H9 (cell line): Measurements from ENCODE around the gene ZDHHC1. TPM values are rescaled to one million over a fixed set of nuclear protein-coding genes. Genes with fewer than 3 reads are reported as not detected.

Experiments
- DNase-seq: peaks from one replicate; pipeline ENCODE4 v3.0.0-alpha.2; 2017
- H2AFZ ChIP-seq: one replicate; pipeline ENCODE4 v1.6.1; 2013; ENCODE audit warnings: mild to moderate bottlenecking, low read length, control low read depth, moderate library complexity
- H2AK5ac ChIP-seq: 2 replicates; pipeline ENCODE4 v1.6.1; 2013; ENCODE audit warnings: low read length, control low read depth, mixed read lengths; ENCODE audit not compliant: insufficient read length
- H2BK120ac ChIP-seq: one replicate; pipeline ENCODE4 v1.6.1; 2013; ENCODE audit warnings: low read depth, mild to moderate bottlenecking, low read length, control low read depth, inconsistent platforms; ENCODE audit not compliant: poor library complexity, severe bottlenecking
- H2BK12ac ChIP-seq: 2 replicates; pipeline ENCODE4 v1.6.1; 2013; ENCODE audit warnings: low read length, control low read depth, mixed read lengths, low read depth; ENCODE audit not compliant: insufficient read length
- H2BK15ac ChIP-seq: 2 replicates; pipeline ENCODE4 v1.6.1; 2013; ENCODE audit warnings: low read depth, low read length, control low read depth
- H2BK20ac ChIP-seq: one replicate; pipeline ENCODE4 v1.6.1; 2013; ENCODE audit warnings: low read depth, mild to moderate bottlenecking, low read length, control low read depth, inconsistent platforms; ENCODE audit not compliant: poor library complexity, severe bottlenecking
- H2BK5ac ChIP-seq: 2 replicates; pipeline ENCODE4 v1.6.1; 2013; ENCODE audit warnings: low read length, control low read depth, mixed read lengths; ENCODE audit not compliant: insufficient read length
- H3K14ac ChIP-seq: 2 replicates; pipeline ENCODE4 v1.6.1; 2013; ENCODE audit warnings: low read length, control low read depth; ENCODE audit not compliant: insufficient read depth
- H3K18ac ChIP-seq: 2 replicates; pipeline ENCODE4 v1.6.1; 2013; ENCODE audit warnings: low read depth, mild to moderate bottlenecking, mixed read lengths, low read length, control low read depth; ENCODE audit not compliant: insufficient read length
- H3K23ac ChIP-seq: 2 replicates; pipeline ENCODE4 v1.6.1; 2013; ENCODE audit warnings: low read length, control low read depth, mixed read lengths, low read depth; ENCODE audit not compliant: insufficient read length
- H3K23me2 ChIP-seq: 2 replicates; pipeline ENCODE4 v1.6.1; 2013; ENCODE audit warnings: low read depth, mild to moderate bottlenecking, mixed read lengths, low read length, control low read depth; ENCODE audit not compliant: insufficient read length, poor library complexity, severe bottlenecking
- H3K27ac ChIP-seq: 2 replicates; pipeline ENCODE4 v1.5.1; 2013; ENCODE audit warnings: low read length, control low read depth, mixed read lengths, low read depth; ENCODE audit not compliant: insufficient read length
- H3K27me3 ChIP-seq: 2 replicates; pipeline ENCODE4 v1.6.1; 2013; ENCODE audit warnings: low read length, control low read depth, inconsistent platforms; ENCODE audit not compliant: insufficient read depth
- H3K4ac ChIP-seq: 2 replicates; pipeline ENCODE4 v1.6.1; 2013; ENCODE audit warnings: low read depth, mild to moderate bottlenecking, control low read depth, inconsistent platforms, low read length, moderate library complexity
- H3K4me1 ChIP-seq: 2 replicates; pipeline ENCODE4 v1.6.1; 2013; ENCODE audit warnings: low read length, control low read depth, inconsistent platforms; ENCODE audit not compliant: insufficient read depth
- H3K4me2 ChIP-seq: 2 replicates; pipeline ENCODE4 v1.6.1; 2013; ENCODE audit warnings: low read length, control low read depth, mixed read lengths; ENCODE audit not compliant: insufficient read length, insufficient read depth
- H3K56ac ChIP-seq: 2 replicates; pipeline ENCODE4 v1.6.1; 2013; ENCODE audit warnings: low read depth, mild to moderate bottlenecking, mixed read lengths, low read length, control low read depth; ENCODE audit not compliant: insufficient read length
- H3K79me1 ChIP-seq: 2 replicates; pipeline ENCODE4 v1.6.1; 2013; ENCODE audit warnings: low read depth, mild to moderate bottlenecking, moderate library complexity, low read length, control low read depth, inconsistent platforms; ENCODE audit not compliant: insufficient read depth, poor library complexity, severe bottlenecking
- H3K79me2 ChIP-seq: 2 replicates; pipeline ENCODE4 v1.6.1; 2013; ENCODE audit warnings: low read length, control low read depth, inconsistent platforms; ENCODE audit not compliant: insufficient read depth
- H3K9ac ChIP-seq: 2 replicates; pipeline ENCODE4 v1.6.1; 2013; ENCODE audit warnings: low read length, control low read depth, mixed read lengths; ENCODE audit not compliant: insufficient read length; ENCODE audit errors: extremely low read depth
- H3K9me3 ChIP-seq: one replicate; pipeline ENCODE4 v1.6.1; 2013; ENCODE audit warnings: low read depth, low read length, inconsistent platforms; ENCODE audit not compliant: control insufficient read depth
- H3T11ph ChIP-seq: one replicate; pipeline ENCODE4 v1.6.1; 2013; ENCODE audit warnings: mild to moderate bottlenecking, low read length, control low read depth, inconsistent platforms
- H4K20me1 ChIP-seq: one replicate; pipeline ENCODE4 v1.6.1; 2013; ENCODE audit not compliant: control insufficient read depth, insufficient read length, insufficient read depth
- H4K5ac ChIP-seq: 2 replicates; pipeline ENCODE4 v1.6.1; 2013; ENCODE audit warnings: low read depth, mild to moderate bottlenecking, mixed read lengths, low read length, control low read depth; ENCODE audit not compliant: insufficient read length
- H4K8ac ChIP-seq: replicated peaks from 2 replicates; pipeline ENCODE4 v1.6.1; 2013; ENCODE audit warnings: low read length, control low read depth, mixed read lengths, low read depth; ENCODE audit not compliant: insufficient read length
- H4K91ac ChIP-seq: 2 replicates; pipeline ENCODE4 v1.6.1; 2013; ENCODE audit warnings: low read depth, mild to moderate bottlenecking, moderate library complexity, mixed read lengths, low read length, control low read depth; ENCODE audit not compliant: insufficient read length
- H3K27ac Mint-ChIP-seq, 3 experiments: 2 replicates in 2 of 3; 3 replicates in 1 of 3; pipeline ENCODE4 v1.8.0; 2020 to 2021; ENCODE audit warnings: mixed read lengths in 3 of 3, mild to moderate bottlenecking in 1 of 3, moderate library complexity in 1 of 3
- H3K27me3 Mint-ChIP-seq: 2 replicates; pipeline ENCODE4 v1.8.0; 2021; ENCODE audit warnings: low read depth, mild to moderate bottlenecking, moderate library complexity, mixed read lengths
- H3K36me3 Mint-ChIP-seq, 3 experiments: 2 replicates in 2 of 3; 3 replicates in 1 of 3; pipeline ENCODE4 v1.8.0; 2020 to 2021; ENCODE audit warnings: low read depth in 3 of 3, mixed read lengths in 3 of 3; ENCODE audit not compliant: insufficient read depth in 1 of 3
- H3K4me1 Mint-ChIP-seq, 2 experiments: 2 replicates each; pipeline ENCODE4 v1.8.0; 2020; ENCODE audit warnings: mixed read lengths in 2 of 2
- H3K4me3 Mint-ChIP-seq, 2 experiments: 2 replicates in 1 of 2; 3 replicates in 1 of 2; pipeline ENCODE4 v1.8.0; 2020 to 2021; ENCODE audit warnings: mild to moderate bottlenecking in 2 of 2, mixed read lengths in 2 of 2, moderate library complexity in 1 of 2
- H3K9me3 Mint-ChIP-seq, 2 experiments: 2 replicates in 1 of 2; 3 replicates in 1 of 2; pipeline ENCODE4 v1.8.0; 2020; ENCODE audit warnings: mild to moderate bottlenecking in 2 of 2, mixed read lengths in 2 of 2, moderate library complexity in 1 of 2
- WGBS: extraction: QIAGEN DNeasy Blood & Tissue Kit; methylation state at CpG from one replicate; pipeline ENCODE4 v1.1.7; 2013; ENCODE audit warnings: missing lambda C conversion rate, low lambda C conversion rate, mixed read lengths; ENCODE audit not compliant: insufficient read length; ENCODE audit errors: extremely low coverage; 5-methylcytosine and 5-hydroxymethylcytosine counted together
- total RNA-seq: library from RNA; stranded (reverse); gene quantifications from 2 replicates; pipeline ENCODE4 v1.2.1, GENCODE V29; 2021
- TF ChIP-seq, protein P1 (sequence below): fragments of 200-600 bp; sonication (generic); conservative IDR thresholded peaks from 3 replicates; pipeline ENCODE4 v1.8.0; 2021; ENCODE audit warnings: antibody characterized with exemption, mild to moderate bottlenecking

ZDHHC1 gene
- total RNA-seq, 1 experiment from 2014 or later: 3.7 TPM

DNA sequence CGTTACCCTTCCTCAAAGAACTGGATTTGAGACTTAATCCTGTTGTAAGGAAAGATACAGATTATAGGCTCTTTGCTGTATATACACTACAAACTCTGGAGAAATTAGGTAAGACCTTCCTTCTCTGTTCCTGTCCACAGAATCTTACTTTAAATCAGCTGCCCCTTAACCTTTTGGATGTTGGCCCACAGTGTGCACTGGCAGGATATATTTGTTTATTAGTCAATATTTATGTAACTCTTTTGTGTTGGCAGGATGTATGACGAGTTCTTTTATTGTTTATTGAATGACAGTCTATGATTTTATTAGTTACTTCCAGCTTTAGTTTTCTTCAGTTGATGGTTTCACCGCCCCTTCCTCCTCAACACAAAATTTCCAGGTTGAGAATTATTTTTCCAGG lies 69.9 kb downstream of the ZDHHC1 start:
- Histone ChIP-seq H3K79me1 (no peaks in the 10 kb centered on the region), H4K91ac (no peak overlapping the region), H3K27me3 (no peaks in the 10 kb centered on the region), H4K8ac (no peak overlapping the region), H3K23me2 (no peaks in the 10 kb centered on the region), H2BK12ac (no peak overlapping the region), H2BK15ac (no peak overlapping the region), H3K4me1 (no peaks in the 10 kb centered on the region), H3K23ac (no peak overlapping the region), H3K56ac (no peak overlapping the region), H3T11ph (no peak overlapping the region), H2BK120ac (no peak overlapping the region), H2BK5ac (no peak overlapping the region), H2AK5ac (no peak overlapping the region), H3K4ac (no peak overlapping the region), H3K27ac (no peak overlapping the region), H3K79me2 (no peaks in the 10 kb centered on the region), H4K20me1 (no peaks in the 10 kb centered on the region), H3K18ac (no peak overlapping the region), H2AFZ (no peak overlapping the region), H3K4me2 (no peak overlapping the region), H3K9me3 (no peaks in the 10 kb centered on the region), H4K5ac (no peak overlapping the region), H2BK20ac (no peak overlapping the region), H3K14ac (no peak overlapping the region), H3K9ac (no peak overlapping the region)
- H3K27me3 Mint-ChIP-seq: no peaks in the 10 kb centered on the region; the same call in none of the 2 replicates
- no peaks in the 10 kb centered on the region for H3K36me3 Mint-ChIP-seq
- no peak overlapping the region for H3K27ac Mint-ChIP-seq
- no peaks in the 10 kb centered on the region for H3K9me3 Mint-ChIP-seq
- no peak overlapping the region for H3K4me3 Mint-ChIP-seq
- DNase-seq: no peak
- TF ChIP-seq, protein P1, sequence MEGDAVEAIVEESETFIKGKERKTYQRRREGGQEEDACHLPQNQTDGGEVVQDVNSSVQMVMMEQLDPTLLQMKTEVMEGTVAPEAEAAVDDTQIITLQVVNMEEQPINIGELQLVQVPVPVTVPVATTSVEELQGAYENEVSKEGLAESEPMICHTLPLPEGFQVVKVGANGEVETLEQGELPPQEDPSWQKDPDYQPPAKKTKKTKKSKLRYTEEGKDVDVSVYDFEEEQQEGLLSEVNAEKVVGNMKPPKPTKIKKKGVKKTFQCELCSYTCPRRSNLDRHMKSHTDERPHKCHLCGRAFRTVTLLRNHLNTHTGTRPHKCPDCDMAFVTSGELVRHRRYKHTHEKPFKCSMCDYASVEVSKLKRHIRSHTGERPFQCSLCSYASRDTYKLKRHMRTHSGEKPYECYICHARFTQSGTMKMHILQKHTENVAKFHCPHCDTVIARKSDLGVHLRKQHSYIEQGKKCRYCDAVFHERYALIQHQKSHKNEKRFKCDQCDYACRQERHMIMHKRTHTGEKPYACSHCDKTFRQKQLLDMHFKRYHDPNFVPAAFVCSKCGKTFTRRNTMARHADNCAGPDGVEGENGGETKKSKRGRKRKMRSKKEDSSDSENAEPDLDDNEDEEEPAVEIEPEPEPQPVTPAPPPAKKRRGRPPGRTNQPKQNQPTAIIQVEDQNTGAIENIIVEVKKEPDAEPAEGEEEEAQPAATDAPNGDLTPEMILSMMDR: no peak
- H3K4me1 Mint-ChIP-seq: no peaks in the 10 kb centered on the region
- WGBS: no CpG with 5 or more reads among the region's 3 CpGs
